Prostate gland (tissue), 1 donor: ENCODE measurements around the gene CNTLN.

Source experiments
- POLR2A ChIP-seq: fragments of 450-650 bp; IDR thresholded peaks from one replicate; pipeline ENCODE4 v1.6.1; 2016; ENCODE audit warnings: antibody characterized with exemption, mild to moderate bottlenecking
- POLR2AphosphoS5 ChIP-seq: sonication (generic); formaldehyde crosslinking; IDR thresholded peaks from one replicate; pipeline ENCODE4 v1.6.1; 2017; ENCODE audit warnings: antibody characterized with exemption

GRCh38 chr9:17185481-17186029 is 50.7 kb downstream of the CNTLN start:
- TF ChIP-seq POLR2A (no peak), POLR2AphosphoS5 (no peak)
